GM19240 (cell line): ENCODE measurements around the gene BPNT1.
"Not testable (repeated sequence)": the region's sequence is repeated elsewhere in the genome, so short reads cannot be mapped to it uniquely, and the experiment has no call there.

ENCODE experiments used
- DNase-seq: peaks from one replicate; pipeline ENCODE4 v3.0.0; 2011; ENCODE audit warnings: low spot score; ENCODE audit not compliant: insufficient read length

The BPNT1 gene

DNA sequence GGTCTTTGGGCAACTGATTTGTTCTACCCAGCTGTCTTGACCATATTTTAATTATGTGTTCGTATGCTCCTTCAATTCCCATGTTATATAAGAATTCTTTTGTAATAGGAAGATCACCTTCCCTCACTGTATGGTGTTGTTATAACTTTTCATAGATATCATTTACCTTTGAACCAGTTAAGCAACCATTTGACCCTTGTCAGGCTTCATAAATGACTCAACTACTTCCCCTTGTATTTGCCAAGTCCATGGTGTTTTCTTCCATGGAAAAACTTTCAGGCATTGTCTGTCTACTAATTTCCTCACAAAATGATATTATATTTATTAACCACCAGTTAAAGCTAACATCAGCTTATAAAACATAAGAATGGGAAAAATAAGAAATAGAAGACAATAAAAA lies 5.1 kb downstream of the BPNT1 start:
- no peak for DNase-seq

- DNase-seq, result no peak
Measured at GRCh38 chr1:220077887-220078286, 11.7 kb downstream of the BPNT1 start.

- no peak for DNase-seq
Measured at GRCh38 chr1:220076861-220077762, 12.5 kb downstream of the BPNT1 start.

DNA sequence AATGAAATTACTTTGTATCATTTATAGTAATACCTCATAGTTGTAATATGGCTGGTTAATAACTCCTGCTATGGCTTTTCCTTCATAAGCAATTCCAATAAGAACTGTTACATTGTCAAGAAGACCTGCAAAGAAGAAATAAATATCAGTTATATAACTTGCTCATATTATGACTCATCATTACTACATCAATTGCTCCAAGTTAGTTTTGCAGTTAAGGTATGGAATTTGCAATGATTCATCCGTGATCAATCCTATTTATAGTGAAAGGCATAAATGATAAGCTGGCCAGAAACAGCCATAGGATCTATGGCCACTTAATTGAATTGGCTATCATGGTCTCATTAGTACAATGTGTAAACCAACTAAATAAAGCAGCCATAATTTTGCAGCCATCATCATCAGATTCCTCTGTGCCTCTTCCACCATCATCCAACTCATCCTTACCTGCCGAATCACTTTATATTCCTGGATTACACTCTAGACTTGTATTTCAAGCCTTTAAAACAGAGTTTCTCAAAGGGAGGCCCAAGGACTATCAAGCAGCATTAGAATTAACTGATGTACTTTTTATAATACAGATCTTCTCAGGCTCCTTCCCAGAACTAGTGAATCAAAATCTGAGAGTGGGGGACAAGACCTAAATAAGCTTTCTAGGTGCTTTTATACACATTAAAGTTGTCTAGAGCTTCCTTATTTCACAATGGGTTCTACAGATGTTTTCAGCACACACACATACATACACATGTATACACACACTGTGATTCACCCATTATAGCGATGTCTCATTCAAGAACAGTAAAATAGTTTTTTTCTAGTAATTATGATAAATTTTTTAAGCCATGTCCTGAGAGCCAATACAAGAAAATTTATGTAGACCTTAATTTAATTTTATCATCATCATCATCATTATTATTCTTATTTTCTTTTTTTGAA lies 22.1 kb downstream of the BPNT1 start:
- no peak for DNase-seq

GRCh38 chr1:220062629-220063028 lies 27.0 kb downstream of the BPNT1 start:
- DNase-seq, result no peak

DNA sequence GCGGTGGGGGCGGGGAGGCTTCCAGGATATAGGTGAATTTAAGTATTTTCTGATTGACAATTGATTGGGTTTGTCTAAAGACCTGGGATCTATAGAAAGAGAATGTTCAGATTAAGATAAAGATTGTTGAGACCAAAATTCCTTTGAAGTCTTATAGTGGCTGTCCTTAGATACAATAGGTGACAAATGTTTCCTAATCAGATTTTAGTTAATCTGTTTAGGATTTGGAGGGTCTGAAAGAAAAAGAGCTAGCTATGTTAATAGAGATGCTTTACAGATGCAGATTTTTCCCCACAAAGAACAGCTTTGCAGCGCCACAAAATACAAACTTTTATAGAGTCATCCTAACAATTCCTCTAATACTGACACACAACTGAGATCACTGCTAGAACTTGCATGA lies 28.7 kb downstream of the BPNT1 start:
- DNase-seq, result no peak

DNA sequence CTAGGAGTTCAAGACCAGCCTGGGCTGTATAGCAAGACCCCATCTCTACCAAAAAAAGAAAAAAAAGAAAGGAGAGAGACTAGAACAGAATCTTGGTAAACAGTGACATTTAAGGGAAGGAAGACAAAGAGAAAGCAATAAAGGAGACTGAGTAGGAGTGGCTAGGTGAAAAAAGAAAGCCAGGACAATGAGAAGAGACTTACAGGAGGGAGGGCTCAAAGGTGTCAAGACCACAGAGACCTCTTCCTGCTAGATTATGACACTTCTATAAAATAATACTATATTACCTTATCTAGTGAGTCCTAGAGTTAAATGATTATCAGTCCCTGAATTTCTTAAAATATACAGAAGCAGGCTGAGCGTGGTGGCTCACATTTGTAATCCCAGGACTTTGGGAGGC lies 33.2 kb downstream of the BPNT1 start:
- DNase-seq, result no peak

DNA sequence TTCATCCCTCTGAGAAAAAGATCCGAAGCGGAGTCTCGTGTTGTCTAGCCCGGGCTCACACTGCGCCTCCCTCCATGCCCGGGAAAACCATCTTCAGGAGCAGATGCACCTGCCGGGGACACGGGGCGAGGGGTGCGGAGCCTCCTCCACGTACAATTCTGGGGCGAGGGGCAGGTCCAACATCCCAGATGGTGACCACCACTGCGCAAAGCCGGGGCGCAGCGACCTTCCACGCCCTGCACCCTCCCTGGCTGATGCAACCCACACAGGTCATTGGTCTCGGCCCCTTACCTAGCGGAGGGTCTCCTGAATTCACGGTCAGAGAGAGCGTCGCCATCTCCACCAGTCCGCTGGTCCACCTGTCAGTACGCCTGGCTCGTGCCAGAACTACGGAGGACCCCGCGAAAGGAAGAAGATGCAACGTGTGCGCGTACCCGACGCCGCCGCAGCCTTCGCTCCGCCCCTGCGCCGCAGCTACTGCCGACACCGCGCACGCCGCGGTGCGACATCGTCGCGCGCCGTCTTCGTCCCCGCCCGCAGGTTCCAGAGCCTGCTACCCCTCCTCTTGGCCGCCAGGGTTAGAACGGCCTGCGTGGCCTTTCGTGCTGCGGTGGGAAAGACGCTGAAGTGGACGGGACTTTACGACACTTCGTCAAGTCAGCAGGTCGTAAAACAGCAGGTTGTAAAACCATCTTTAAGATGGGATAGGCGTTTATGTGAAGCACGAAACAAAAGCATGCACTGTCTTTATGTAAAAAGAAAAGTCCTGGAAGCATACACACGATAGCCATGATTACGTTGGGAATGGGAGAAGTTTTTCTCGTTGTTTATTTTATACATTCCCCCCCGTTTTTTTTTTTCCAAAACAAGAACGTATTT lies 43.3 kb downstream of the BPNT1 start, which contains the start of gene EPRS1:
Gene EPRS1 (minus strand): TSS at position 454 of the 879 bp plus-strand sequence. CDS start 117 bp downstream, at position 337.
- peak; percentile 77 for DNase-seq

DNA sequence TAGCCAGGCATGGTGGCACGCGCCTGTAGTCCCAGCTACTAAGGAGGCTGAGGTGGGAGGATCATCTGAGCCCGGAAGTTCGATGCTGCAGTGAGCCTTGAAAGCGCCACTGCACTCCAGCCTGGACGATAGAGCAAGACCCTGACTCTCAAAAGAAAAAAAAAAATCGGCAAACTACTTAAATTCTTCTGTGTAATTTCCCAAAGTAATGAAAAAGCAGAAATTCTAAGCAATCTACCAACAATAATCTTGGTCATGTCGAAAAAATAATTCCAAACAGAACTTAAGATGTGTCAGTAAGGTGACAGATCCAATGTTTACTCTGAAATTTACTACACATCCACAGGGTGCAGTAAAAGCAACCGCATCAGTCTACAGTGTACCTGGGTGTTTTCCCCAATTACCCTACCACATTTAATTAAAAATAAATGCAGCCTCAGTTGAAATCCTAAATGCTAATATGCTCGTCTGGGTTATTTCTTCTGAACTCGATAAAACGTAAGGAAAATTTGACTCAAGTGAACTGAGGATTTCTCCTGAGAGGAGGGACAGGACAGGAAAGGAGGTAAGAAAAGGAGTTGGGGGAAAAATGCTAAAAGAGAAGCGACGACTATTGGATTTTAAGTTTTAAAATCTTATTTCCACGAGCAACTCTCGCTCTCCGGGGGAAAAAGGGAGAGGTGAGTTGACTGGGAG lies 44.1 kb downstream of the BPNT1 start:
- no peak for DNase-seq

- DNase-seq, result no peak
Measured at GRCh38 chr1:220044678-220045355, 44.8 kb downstream of the BPNT1 start.

- DNase-seq, result no peak
Measured at GRCh38 chr1:220043646-220044045, 45.9 kb downstream of the BPNT1 start.

- no peak for DNase-seq
Measured at GRCh38 chr1:220040028-220040596, 49.5 kb downstream of the BPNT1 start.

- DNase-seq, result no peak
Measured at GRCh38 chr1:220038640-220039039, 50.9 kb downstream of the BPNT1 start.

DNA sequence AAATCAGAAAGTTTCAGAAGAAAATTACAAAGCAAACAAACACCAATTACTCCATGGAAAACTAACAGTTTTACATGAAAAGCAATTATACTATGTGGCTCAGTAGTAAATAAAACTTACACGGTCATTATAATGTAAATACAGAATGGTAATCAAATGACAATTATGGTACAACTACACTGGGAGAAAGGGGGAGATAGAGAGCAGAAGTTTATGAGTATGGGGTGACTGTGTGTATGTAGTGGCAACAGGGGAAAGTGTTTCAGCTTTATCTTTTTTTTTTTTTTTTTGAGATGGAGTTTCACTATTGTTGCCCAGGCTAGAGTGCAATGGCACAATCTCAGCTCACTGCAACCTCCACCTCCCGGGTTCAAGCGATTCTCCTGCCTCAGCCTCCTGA lies 51.8 kb downstream of the BPNT1 start:
- DNase-seq, result not testable (repeated sequence)

DNA sequence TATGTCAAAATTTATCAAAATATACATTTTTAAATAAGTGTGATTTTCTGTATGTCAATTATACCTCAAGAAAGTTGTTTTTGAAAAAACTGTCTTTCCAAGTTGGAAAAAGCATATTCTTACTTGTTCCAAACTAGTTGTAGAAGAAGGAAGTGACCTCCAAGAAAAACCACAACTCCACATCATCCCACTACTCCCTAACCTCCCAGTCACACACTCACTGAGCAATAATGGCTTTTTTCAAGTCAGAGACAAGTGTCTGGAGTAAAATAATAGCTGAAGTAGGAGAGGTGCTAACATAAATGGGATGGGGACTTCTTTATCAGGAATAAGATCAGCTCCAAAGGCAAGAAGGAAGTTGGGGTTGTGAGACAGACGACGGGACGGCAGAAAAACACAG lies 56.7 kb downstream of the BPNT1 start:
- DNase-seq, result no peak

GRCh38 chr1:220031287-220031686 lies 58.3 kb downstream of the BPNT1 start:
- no peak for DNase-seq

GRCh38 chr1:220028346-220028895 lies 61.2 kb downstream of the BPNT1 start:
- no peak for DNase-seq

GRCh38 chr1:220019071-220019470 lies 70.5 kb downstream of the BPNT1 start:
- no peak for DNase-seq

- no peak for DNase-seq
Measured at GRCh38 chr1:220013497-220013896, 76.1 kb downstream of the BPNT1 start.
